Muscle layer of colon (tissue), 2 donors: ENCODE results near the gene SLC35E4.

Experiments
- H3K27ac ChIP-seq: one replicate; pipeline ENCODE4 v1.7.0; 2013; ENCODE audit warnings: low read depth, mild to moderate bottlenecking, low read length, moderate library complexity
- H3K27me3 ChIP-seq, 2 donors: one replicate each; pipeline ENCODE4 v1.7.0; 2013; ENCODE audit warnings: low read length in 2 of 2, mild to moderate bottlenecking in 2 of 2; ENCODE audit not compliant: insufficient read depth in 2 of 2, control insufficient read depth in 1 of 2
- H3K36me3 ChIP-seq: one replicate; pipeline ENCODE4 v1.7.0; 2013; ENCODE audit warnings: mild to moderate bottlenecking, low read length; ENCODE audit not compliant: insufficient read depth
- H3K4me1 ChIP-seq: one replicate; pipeline ENCODE4 v1.7.0; 2013; ENCODE audit warnings: mild to moderate bottlenecking, low read length; ENCODE audit not compliant: insufficient read depth
- H3K4me3 ChIP-seq, 2 donors: one replicate each; pipeline ENCODE4 v1.7.0; 2013; ENCODE audit warnings: low read length in 2 of 2, low read depth in 1 of 2, mild to moderate bottlenecking in 1 of 2, moderate library complexity in 1 of 2
- H3K9ac ChIP-seq: one replicate; pipeline ENCODE4 v1.7.0; 2013; ENCODE audit warnings: low read length
- H3K9me3 ChIP-seq: one replicate; pipeline ENCODE4 v1.7.0; 2013; ENCODE audit warnings: mild to moderate bottlenecking, low read length
- donor health status: abdominal sarcoma.
- donor health status: Adenocarcinoma of cecum.

Gene SLC35E4

DNA sequence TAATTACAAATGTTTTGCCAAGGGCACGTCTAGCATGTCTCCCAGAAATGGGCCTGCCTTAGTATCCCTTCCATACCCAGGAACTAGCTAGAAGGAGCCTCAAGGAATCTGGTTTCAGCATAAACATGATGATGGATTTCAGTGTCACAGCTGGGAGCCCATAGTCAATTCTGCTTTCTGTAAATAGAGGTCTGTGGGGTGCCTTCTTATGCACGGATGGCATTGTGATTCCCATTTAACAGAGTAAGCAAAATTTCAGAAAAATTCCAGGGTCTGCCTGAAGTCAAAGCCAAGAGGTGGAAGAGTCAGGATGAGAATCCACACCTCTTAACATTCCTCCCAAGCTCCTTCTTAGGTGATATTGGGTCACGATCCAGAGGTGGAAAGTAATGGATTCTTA is 20.0 kb downstream of the SLC35E4 start:
- H3K36me3 ChIP-seq = no peaks in the 10 kb centered on the region
- no peaks in the 10 kb centered on the region for H3K4me1 ChIP-seq
- no peak overlapping the region for H3K27ac ChIP-seq
- H3K27me3 ChIP-seq = no peaks in the 10 kb centered on the region
- no peak overlapping the region for H3K9ac ChIP-seq
- no peak overlapping the region for H3K4me3 ChIP-seq
- no peaks in the 10 kb centered on the region for H3K9me3 ChIP-seq

DNA sequence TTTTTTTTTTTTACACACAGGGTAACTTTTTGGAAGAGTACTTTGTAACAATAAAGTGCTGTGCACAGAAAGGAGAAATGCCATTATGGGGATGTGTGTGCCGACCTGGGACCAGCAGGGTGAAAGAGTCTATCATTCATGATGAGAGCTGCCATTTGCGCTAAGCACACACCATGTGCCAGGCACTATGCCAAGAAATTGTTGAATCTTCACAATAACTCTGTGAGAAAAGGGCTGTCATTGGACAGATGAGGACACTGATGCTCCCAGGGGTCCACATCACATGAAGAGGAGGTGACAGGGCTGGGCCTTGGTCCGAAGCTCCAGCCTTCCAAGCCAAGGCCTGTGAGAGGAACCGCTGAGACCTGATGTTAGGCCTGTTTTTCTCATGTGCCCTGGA is 26.5 kb downstream of the SLC35E4 start:
- Histone ChIP-seq H3K4me3 (no peak overlapping the region), H3K9me3 (no peaks in the 10 kb centered on the region), H3K27ac (no peak overlapping the region), H3K27me3 (no peaks in the 10 kb centered on the region), H3K36me3 (peaks cover 17% of the 10 kb centered on the region), H3K4me1 (peaks cover 6% of the 10 kb centered on the region), H3K9ac (no peak overlapping the region)

DNA sequence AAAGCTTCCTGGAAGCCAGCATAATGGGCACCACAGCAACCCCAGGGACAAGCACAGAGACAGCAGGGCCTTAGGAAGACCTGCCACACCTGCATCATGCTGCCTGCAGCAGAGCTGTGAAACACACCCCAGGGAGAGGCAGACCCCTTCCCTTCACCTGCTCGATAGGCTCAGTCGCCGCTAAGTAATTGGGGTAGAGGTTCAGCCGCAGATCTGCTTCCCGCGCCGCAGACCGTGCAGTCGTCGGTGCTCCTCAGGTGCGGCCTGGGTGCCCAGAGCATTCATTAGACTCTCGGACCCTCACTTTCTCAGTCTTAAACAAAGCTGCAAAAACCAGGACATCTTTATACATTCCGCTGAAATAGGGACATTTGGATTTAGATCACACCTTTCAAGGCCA is 29.2 kb downstream of the SLC35E4 start:
- H3K36me3 ChIP-seq = peaks cover 17% of the 10 kb centered on the region
- no peaks in the 10 kb centered on the region for H3K27me3 ChIP-seq
- H3K27ac ChIP-seq = no peak overlapping the region
- H3K9me3 ChIP-seq = no peaks in the 10 kb centered on the region
- H3K4me3 ChIP-seq = no peak overlapping the region
- H3K4me1 ChIP-seq = peaks cover 13% of the 10 kb centered on the region
- no peak overlapping the region for H3K9ac ChIP-seq

DNA sequence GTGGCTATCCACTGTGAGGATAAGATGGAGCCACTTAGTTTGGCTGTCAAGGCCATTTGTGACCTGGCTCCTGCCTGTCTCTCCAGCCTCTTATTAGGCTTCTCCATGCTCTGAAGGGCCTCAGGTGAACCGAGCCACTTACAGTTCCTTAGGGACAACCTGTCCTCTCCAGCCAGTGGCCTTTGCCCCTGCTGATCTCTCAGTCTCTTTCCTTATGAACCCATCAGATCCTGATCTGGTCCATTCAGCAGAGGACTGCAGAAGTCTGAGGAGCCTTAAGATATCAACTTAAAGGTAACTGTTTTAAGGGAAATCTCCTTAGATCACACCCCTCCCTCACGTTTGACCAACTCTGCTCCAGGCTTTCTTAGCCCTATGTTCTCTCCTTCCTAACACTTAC is 29.7 kb downstream of the SLC35E4 start:
- H3K27ac ChIP-seq = no peak overlapping the region

DNA sequence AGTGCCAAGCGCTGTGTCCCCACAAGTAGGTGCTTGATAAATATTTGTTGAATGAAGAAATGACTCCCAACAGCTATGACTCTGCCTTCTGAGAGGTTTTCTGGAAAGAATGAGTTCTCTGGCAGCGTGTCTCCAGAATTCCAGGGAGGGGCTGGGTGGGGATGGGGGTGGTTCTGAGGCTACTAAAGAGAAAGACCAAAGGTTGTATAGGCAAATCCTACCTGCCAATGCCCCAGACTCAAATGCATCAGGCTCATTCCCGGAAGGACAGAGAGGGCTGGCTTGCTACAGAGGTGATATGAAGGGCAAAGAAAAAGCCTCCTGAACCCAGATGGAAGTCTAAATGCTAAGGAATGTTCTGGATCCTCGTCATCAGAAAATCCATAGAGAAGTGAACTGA is 30.2 kb downstream of the SLC35E4 start:
- Histone ChIP-seq H3K36me3 (peaks cover 17% of the 10 kb centered on the region), H3K4me1 (peaks cover 13% of the 10 kb centered on the region), H3K27me3 (no peaks in the 10 kb centered on the region), H3K27ac (no peak overlapping the region), H3K9me3 (no peaks in the 10 kb centered on the region), H3K9ac (no peak overlapping the region), H3K4me3 (no peak overlapping the region)

More for the DNA sequence above, 29.7 kb downstream of the SLC35E4 start:
- H3K4me1 ChIP-seq = peaks cover 13% of the 10 kb centered on the region
- no peak overlapping the region for H3K9ac ChIP-seq
- no peak overlapping the region for H3K4me3 ChIP-seq
- no peaks in the 10 kb centered on the region for H3K9me3 ChIP-seq
- H3K27me3 ChIP-seq = no peaks in the 10 kb centered on the region
- peaks cover 17% of the 10 kb centered on the region for H3K36me3 ChIP-seq

DNA sequence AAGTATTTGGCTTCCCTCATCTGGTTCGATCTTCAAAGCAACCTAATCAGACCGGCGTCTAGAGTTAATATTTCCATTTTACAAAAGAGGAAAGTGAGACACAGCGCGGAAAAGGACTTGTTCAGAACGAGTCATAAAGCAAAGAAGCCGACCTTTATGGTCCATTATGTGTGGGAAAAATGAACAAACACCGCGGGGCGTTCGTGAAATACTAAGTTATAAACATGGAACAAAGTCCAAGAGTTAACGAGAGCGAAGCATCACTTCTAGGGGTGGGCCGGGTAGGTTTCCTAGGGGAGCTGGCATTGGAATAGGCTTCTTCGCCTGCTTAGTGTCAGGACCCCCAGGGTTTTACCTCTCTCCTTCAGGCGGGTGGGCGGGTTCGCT is 31.5 kb downstream of the SLC35E4 start:
- Histone ChIP-seq H3K4me3 (peak overlapping the region; percentile 92 to 96), H3K9ac (peak overlapping the region; percentile 75), H3K9me3 (no peaks in the 10 kb centered on the region), H3K27ac (peak overlapping the region; percentile 56), H3K27me3 (no peaks in the 10 kb centered on the region), H3K4me1 (peaks cover 13% of the 10 kb centered on the region), H3K36me3 (peaks cover 17% of the 10 kb centered on the region)

DNA sequence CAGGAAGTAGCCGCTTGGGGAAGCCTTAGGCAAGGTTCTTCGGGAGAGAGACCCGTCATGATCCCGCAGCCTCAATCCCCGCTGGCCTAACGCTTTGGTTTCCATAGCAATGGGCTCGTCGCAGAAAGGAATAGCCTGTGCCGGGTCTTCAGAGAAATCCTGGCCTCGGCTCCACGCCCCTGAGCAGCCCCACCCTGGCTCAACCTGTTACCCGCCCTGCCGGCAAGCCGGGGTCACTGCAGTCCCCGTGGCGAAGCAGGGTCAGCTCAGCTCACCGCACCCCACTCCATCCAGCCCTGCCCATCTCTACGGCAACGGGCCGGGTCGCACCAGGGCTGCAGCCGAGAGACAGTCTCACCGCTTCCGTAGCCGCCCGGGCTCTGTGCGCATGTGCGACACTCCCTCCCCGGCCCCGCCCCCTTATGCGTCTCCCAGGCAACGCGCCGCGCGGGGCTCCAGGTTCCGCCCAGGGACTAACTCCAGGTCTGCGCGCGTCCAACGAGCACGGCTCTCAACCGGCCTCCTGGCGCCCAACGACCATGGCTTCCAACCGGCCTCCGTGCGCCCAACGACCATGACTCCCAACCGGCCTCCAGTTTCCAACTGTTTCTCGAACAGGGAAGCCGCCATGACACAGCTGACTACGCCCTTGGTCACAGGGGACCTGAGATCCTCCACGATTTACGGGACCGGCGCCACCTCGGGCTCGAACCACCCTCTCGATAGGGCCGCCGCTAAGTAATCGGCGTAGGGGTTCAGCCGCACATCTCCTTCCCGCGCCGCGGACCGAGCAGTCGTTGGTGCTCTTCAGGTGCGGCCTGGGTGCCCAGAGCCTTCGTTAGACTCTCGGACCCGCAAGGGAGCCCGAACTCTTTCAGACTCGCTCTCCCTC is 32.2 kb downstream of the SLC35E4 start, which contains the start of gene DUSP18:
Gene DUSP18, minus strand, starts transcription at position 382 of the 892 bp plus-strand sequence. CDS start 3,872 bp downstream, outside the sequence.
- Histone ChIP-seq H3K27me3 (no peaks in the 10 kb centered on the region), H3K27ac (peak within 1 kb of the TSS; percentile 68), H3K4me1 (peaks cover 13% of the 10 kb centered on the region), H3K36me3 (peaks cover 13% of the 10 kb centered on the region), H3K9me3 (no peaks in the 10 kb centered on the region), H3K4me3 (peak within 1 kb of the TSS; percentile 92 to 96), H3K9ac (peak within 1 kb of the TSS; percentile 75)

DNA sequence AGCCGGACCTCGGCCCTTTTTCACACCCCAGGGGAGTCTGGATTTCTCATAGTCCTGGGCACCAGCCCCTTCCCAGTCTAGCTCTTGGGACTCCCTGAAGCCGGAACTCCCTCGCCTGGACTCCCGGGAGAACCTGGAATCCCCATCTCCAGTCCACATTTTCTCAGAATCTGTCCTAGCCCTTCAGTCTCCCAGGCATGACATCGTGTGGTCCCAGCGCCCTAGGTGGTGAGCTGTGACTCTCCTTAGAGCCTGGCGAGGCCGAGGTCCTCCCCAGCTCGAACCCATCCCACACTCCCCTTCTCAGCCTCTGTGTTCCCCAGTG is 32.8 kb downstream of the SLC35E4 start:
- Histone ChIP-seq H3K27ac (peak overlapping the region; percentile 68), H3K9ac (peak overlapping the region; percentile 67), H3K4me1 (peaks cover 13% of the 10 kb centered on the region), H3K36me3 (peaks cover 8% of the 10 kb centered on the region), H3K9me3 (no peaks in the 10 kb centered on the region), H3K27me3 (no peaks in the 10 kb centered on the region), H3K4me3 (peak overlapping the region; percentile 92 to 96)

DNA sequence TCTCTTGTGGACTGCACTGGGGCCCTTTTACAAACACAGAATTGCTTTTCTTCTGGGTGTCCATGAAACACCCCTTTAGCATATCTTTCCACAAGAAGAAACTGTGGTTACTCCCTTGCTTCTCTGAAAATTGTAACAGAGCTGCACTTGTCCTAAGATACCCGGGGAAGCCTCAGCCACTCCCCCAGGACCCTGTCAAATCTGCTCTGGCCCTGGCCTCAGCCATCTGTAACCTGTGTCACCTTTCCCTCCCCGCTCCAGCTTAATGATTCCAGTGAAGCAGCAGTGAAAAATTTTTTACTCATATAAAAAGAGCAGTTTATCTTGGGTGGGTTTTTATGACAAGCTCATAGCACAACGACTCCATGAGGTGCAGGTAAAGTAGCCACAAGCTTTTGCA is 35.5 kb downstream of the SLC35E4 start:
- Histone ChIP-seq H3K4me3 (no peak overlapping the region), H3K9ac (no peak overlapping the region), H3K36me3 (no peaks in the 10 kb centered on the region), H3K27ac (no peak overlapping the region), H3K4me1 (peaks cover 13% of the 10 kb centered on the region), H3K9me3 (no peaks in the 10 kb centered on the region), H3K27me3 (no peaks in the 10 kb centered on the region)

DNA sequence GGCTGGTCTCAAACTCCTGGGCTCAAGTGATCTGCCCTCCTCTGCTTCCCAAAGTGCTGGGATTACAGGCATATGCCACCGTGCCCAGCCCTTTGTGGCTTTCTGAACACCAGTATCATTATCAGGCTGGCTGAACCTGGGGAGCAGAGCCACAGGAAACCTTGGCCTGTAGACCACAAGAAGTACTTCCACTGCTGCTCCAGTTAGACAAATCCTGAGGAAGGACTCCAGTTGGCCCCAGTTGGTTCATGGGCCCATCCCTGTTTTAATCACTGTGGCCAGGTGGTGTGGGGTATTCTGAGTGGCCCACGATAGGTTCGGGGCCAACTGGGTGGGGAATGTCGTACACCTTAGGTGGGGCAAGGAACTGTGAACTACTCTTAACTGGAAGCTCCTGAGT is 37.6 kb downstream of the SLC35E4 start:
- Histone ChIP-seq H3K27ac (no peak overlapping the region), H3K36me3 (no peaks in the 10 kb centered on the region), H3K4me1 (peaks cover 6% of the 10 kb centered on the region), H3K9ac (no peak overlapping the region), H3K27me3 (no peaks in the 10 kb centered on the region), H3K9me3 (no peaks in the 10 kb centered on the region), H3K4me3 (no peak overlapping the region)

DNA sequence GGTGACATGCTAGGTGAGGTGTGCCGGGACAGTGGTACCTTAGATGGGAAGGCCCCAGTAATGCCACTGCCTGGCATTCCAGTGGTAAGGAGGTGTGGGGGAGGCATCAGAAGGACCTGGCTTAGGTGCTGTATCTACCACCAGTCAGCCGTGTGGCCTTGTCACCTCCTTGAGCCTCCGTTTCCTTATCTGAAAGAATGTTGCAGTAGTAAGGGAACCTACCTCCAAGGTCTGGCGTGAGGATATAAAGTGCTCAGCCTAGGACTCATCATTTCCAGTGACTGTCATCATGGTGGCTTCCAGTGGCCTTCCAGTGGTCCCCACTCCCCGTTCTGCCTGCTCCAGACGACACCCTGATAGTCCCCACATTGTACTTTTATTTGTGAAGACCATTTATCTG is 38.9 kb downstream of the SLC35E4 start:
- H3K27ac ChIP-seq = no peak overlapping the region
- no peaks in the 10 kb centered on the region for H3K36me3 ChIP-seq
- H3K9ac ChIP-seq = no peak overlapping the region
- H3K27me3 ChIP-seq = no peaks in the 10 kb centered on the region
- no peaks in the 10 kb centered on the region for H3K4me1 ChIP-seq
- H3K9me3 ChIP-seq = no peaks in the 10 kb centered on the region
- no peak overlapping the region for H3K4me3 ChIP-seq

DNA sequence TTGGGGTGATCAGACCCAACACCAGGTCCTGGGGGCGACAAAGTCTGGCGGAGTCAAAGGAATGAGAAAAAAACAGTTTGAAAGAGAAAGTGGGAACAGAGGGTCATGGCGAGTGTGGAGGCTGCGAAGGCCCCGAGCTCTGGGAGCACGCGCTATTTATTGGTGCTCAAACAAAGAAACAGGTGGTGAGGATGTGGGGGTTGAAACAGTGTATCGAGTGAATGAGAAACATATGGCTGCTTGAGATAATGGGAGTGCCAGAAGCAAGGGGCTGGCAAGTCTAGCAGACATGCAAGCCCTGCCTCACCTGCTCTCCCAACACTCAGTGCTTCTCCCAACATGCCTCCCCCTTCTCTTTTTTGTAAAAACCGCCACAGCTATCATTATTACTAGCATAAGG is 39.9 kb downstream of the SLC35E4 start:
- Histone ChIP-seq H3K36me3 (no peaks in the 10 kb centered on the region), H3K9ac (no peak overlapping the region), H3K27me3 (no peaks in the 10 kb centered on the region), H3K4me3 (no peak overlapping the region), H3K9me3 (no peaks in the 10 kb centered on the region), H3K4me1 (peaks cover under 1% of the 10 kb centered on the region), H3K27ac (no peak overlapping the region)
